HEK293 (cell line): ENCODE measurements around the gene TOMT.
A peak's percentile ranks its signal among the peaks of the same experiment; 100 is the strongest.

Experiments
- CTCF ChIA-PET: fragments of 350-600 bp; formaldehyde crosslinking; extraction: SDS; loops from one replicate; lab custom pipeline; 2021; ENCODE audit warnings: antibody characterized with exemption; lab: Yijun Ruan, JAX
- POLR2A ChIA-PET: fragments of 300-600 bp; formaldehyde crosslinking; extraction: SDS; loops from one replicate; lab custom pipeline; 2020; ENCODE audit warnings: antibody characterized with exemption, inconsistent platforms; lab: Yijun Ruan, JAX
- H3K27ac ChIP-seq: fragments of 200-500 bp; sonication (Bioruptor generic); 2 replicates; pipeline ENCODE4 v1.5.1; 2014; ENCODE audit warnings: low read depth, low read length, control low read depth, inconsistent platforms; ENCODE audit errors: extremely low read depth
- H3K36me3 ChIP-seq, 2 experiments: fragments of 200-500 bp in 1 of 2; sonication (Bioruptor generic) in 1 of 2; 1 replicate in 1 of 2; 2 replicates in 1 of 2; pipeline ENCODE4 v1.5.1; 2014 to 2017; ENCODE audit warnings: inconsistent platforms in 2 of 2, low read length in 2 of 2; ENCODE audit not compliant: control insufficient read depth in 2 of 2, insufficient read depth in 1 of 2
- H3K4me1 ChIP-seq: fragments of 200-500 bp; sonication (Bioruptor generic); 2 replicates; pipeline ENCODE4 v1.5.1; 2014; ENCODE audit warnings: mild to moderate bottlenecking, low read length, inconsistent platforms; ENCODE audit not compliant: control insufficient read depth, insufficient read depth
- H3K4me3 ChIP-seq: 2 replicates; pipeline ENCODE4 v1.5.1; 2011; ENCODE audit warnings: low read depth, mild to moderate bottlenecking, control low read depth, low read length, moderate library complexity
- H3K9me3 ChIP-seq: fragments of 200-500 bp; sonication (Bioruptor generic); 2 replicates; pipeline ENCODE4 v1.5.1; 2014; ENCODE audit warnings: low read depth, low read length, inconsistent platforms; ENCODE audit not compliant: control insufficient read depth, insufficient read depth
- HOXD13 ChIP-seq: sonication (generic); formaldehyde crosslinking; IDR thresholded peaks from 2 replicates; pipeline ENCODE4 v1.8.0; 2022; ENCODE audit warnings: missing genetic modification reagents, borderline replicate concordance
- IKZF3 ChIP-seq: fragments of 450-650 bp; IDR thresholded peaks from 2 replicates; pipeline ENCODE4 v1.5.0; 2018; ENCODE audit warnings: missing biosample characterization, mild to moderate bottlenecking, missing genetic modification characterization, moderate library complexity
- KLF9 ChIP-seq: fragments of 450-650 bp; formaldehyde crosslinking; IDR thresholded peaks from 2 replicates; pipeline ENCODE4 v1.5.1; 2016; ENCODE audit warnings: missing biosample characterization, missing genetic modification characterization, low read depth
- OSR2 ChIP-seq: fragments of 450-650 bp; formaldehyde crosslinking; IDR thresholded peaks from 2 replicates; pipeline ENCODE4 v1.5.1; 2016; ENCODE audit warnings: missing biosample characterization, missing genetic modification characterization
- SP7 ChIP-seq: fragments of 450-650 bp; formaldehyde crosslinking; IDR thresholded peaks from 2 replicates; pipeline ENCODE4 v1.5.1; 2016; ENCODE audit warnings: missing biosample characterization, missing genetic modification characterization
- YY1 ChIP-seq: fragments of 450-650 bp; formaldehyde crosslinking; IDR thresholded peaks from 2 replicates; pipeline ENCODE4 v1.5.1; 2018; ENCODE audit warnings: missing biosample characterization, missing genetic modification characterization
- ZBTB8A ChIP-seq: fragments of 450-650 bp; formaldehyde crosslinking; IDR thresholded peaks from 2 replicates; pipeline ENCODE4 v1.5.1; 2016; ENCODE audit warnings: missing biosample characterization, missing genetic modification characterization
- ZIC2 ChIP-seq: fragments of 450-650 bp; formaldehyde crosslinking; IDR thresholded peaks from 2 replicates; pipeline ENCODE4 v1.5.1; 2016; ENCODE audit warnings: missing biosample characterization, missing genetic modification characterization
- ZNF169 ChIP-seq: fragments of 450-650 bp; formaldehyde crosslinking; IDR thresholded peaks from 2 replicates; pipeline ENCODE4 v1.5.1; 2016; ENCODE audit warnings: missing biosample characterization, missing genetic modification characterization
- ZNF391 ChIP-seq: fragments of 450-650 bp; formaldehyde crosslinking; IDR thresholded peaks from 2 replicates; pipeline ENCODE4 v1.5.1; 2016; ENCODE audit warnings: low read depth, missing biosample characterization, missing genetic modification characterization, borderline replicate concordance
- ZNF433 ChIP-seq: fragments of 450-650 bp; formaldehyde crosslinking; IDR thresholded peaks from 2 replicates; pipeline ENCODE4 v1.5.1; 2016; ENCODE audit warnings: missing biosample characterization, missing genetic modification characterization, low read depth
- ZNF48 ChIP-seq: fragments of 450-650 bp; formaldehyde crosslinking; IDR thresholded peaks from 2 replicates; pipeline ENCODE4 v1.5.1; 2016; ENCODE audit warnings: missing biosample characterization, missing genetic modification characterization
- ZNF514 ChIP-seq: fragments of 450-650 bp; formaldehyde crosslinking; IDR thresholded peaks from 2 replicates; pipeline ENCODE4 v1.5.1; 2016; ENCODE audit warnings: missing biosample characterization, missing genetic modification characterization
- ZNF664 ChIP-seq: fragments of 450-650 bp; formaldehyde crosslinking; IDR thresholded peaks from 2 replicates; pipeline ENCODE4 v1.5.1; 2016; ENCODE audit warnings: missing biosample characterization, missing genetic modification characterization
- TF ChIP-seq, protein P1 (sequence below): fragments of 450-650 bp; formaldehyde crosslinking; IDR thresholded peaks from 2 replicates; pipeline ENCODE4 v1.5.1; 2017; ENCODE audit warnings: missing biosample characterization, mild to moderate bottlenecking, missing genetic modification characterization, moderate library complexity
- TF ChIP-seq, protein P2 (sequence below): fragments of 450-650 bp; formaldehyde crosslinking; IDR thresholded peaks from 2 replicates; pipeline ENCODE4 v1.5.1; 2016; ENCODE audit warnings: missing biosample characterization, missing genetic modification characterization
- TF ChIP-seq, protein P3 (sequence below): fragments of 450-650 bp; formaldehyde crosslinking; IDR thresholded peaks from 2 replicates; pipeline ENCODE4; 2016; ENCODE audit warnings: missing biosample characterization, missing genetic modification characterization
- TF ChIP-seq, protein P4 (sequence below): IDR thresholded peaks from 2 replicates; pipeline ENCODE4 v1.6.1; 2011; ENCODE audit warnings: mild to moderate bottlenecking, low read depth, low read length, borderline replicate concordance

Gene TOMT

DNA sequence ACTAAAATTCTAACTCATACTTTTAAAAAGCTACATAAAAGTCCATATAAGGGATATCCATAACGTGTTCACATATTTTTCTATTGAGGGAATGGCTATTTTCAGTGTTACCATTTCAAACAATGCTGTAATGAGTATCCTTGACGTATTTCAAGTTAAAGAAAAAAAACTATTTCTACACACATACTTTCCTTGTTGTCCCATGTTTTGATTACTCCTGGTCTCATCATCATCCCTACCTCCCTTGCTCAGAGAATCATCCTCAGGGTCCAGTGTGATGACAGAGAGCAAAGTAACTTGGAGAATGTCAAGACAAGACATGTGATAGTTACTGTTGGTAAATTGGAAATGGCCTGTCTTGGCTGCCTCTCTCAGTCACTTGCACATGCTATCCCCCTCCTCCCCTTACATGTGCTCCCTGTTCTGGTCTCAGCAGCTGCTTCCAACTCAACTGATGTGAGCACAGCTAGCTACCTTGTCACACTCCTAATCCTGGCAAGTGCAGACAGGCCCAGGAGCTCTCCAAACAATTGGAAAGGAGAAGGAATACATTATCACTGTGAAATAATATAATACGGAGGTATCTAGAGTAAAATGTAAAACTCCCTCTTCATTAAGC lies 47.2 kb upstream of the TOMT start (continued):
- TF ChIP-seq, protein P1, sequence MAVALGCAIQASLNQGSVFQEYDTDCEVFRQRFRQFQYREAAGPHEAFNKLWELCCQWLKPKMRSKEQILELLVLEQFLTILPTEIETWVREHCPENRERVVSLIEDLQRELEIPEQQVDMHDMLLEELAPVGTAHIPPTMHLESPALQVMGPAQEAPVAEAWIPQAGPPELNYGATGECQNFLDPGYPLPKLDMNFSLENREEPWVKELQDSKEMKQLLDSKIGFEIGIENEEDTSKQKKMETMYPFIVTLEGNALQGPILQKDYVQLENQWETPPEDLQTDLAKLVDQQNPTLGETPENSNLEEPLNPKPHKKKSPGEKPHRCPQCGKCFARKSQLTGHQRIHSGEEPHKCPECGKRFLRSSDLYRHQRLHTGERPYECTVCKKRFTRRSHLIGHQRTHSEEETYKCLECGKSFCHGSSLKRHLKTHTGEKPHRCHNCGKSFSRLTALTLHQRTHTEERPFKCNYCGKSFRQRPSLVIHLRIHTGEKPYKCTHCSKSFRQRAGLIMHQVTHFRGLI = no peak
- TF ChIP-seq YY1 = no peak
- TF ChIP-seq, protein P2, sequence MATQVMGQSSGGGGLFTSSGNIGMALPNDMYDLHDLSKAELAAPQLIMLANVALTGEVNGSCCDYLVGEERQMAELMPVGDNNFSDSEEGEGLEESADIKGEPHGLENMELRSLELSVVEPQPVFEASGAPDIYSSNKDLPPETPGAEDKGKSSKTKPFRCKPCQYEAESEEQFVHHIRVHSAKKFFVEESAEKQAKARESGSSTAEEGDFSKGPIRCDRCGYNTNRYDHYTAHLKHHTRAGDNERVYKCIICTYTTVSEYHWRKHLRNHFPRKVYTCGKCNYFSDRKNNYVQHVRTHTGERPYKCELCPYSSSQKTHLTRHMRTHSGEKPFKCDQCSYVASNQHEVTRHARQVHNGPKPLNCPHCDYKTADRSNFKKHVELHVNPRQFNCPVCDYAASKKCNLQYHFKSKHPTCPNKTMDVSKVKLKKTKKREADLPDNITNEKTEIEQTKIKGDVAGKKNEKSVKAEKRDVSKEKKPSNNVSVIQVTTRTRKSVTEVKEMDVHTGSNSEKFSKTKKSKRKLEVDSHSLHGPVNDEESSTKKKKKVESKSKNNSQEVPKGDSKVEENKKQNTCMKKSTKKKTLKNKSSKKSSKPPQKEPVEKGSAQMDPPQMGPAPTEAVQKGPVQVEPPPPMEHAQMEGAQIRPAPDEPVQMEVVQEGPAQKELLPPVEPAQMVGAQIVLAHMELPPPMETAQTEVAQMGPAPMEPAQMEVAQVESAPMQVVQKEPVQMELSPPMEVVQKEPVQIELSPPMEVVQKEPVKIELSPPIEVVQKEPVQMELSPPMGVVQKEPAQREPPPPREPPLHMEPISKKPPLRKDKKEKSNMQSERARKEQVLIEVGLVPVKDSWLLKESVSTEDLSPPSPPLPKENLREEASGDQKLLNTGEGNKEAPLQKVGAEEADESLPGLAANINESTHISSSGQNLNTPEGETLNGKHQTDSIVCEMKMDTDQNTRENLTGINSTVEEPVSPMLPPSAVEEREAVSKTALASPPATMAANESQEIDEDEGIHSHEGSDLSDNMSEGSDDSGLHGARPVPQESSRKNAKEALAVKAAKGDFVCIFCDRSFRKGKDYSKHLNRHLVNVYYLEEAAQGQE (tag by site-specific recombination) = 0 out of 2 replicates have a peak, but pooled peaks have one; percentile 32
- TF ChIP-seq ZNF664 (tag by site-specific recombination) = 0 out of 2 replicates have a peak, but pooled peaks have one; percentile 0
- peak; percentile 38 for TF ChIP-seq OSR2 (tag by site-specific recombination)

DNA sequence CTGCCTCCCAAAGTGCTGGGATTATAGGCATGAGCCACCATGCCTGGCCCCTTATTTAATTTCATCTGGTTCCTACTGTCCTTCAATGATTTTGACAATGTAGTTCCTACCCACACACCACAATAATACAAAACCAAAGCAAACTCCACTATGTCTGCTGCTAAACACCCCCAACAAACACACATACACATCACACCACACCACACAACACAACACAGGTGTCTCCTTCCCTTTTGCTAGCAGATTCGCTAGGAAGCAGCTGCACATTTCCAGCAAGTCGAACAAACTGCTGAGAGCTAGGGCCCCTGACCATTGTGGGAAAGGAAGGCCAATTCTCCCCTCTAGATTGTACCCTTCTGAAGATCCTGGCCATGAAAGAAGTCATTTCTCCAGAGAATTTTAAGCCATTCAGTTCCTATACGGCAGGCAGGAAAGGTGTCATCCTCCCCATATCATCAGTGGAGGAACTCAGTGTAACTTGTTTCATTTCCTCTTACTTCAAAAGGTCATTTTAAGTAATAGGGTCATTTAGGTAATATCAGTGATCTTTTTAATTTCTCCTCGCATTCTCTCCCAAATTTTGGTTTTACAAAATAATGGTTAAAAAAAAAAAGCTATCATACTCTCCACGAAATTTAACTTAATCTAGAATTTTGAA lies 43.9 kb upstream of the TOMT start:
- Histone ChIP-seq H3K4me1 (no peaks in the 10 kb centered on the region), H3K4me3 (no peak overlapping the region), H3K9me3 (no peaks in the 10 kb centered on the region)
- CTCF ChIA-PET = interaction anchor here (0.6 to 1.5 kb wide), 5 partner anchors 10 to 1233 kb away, joined by 3 to 5 read pairs (median 3); no protein-coding TSS in a partner anchor
- no peak for TF ChIP-seq ZNF433 (tag by site-specific recombination)
- no peak for TF ChIP-seq IKZF3 (tag by site-specific recombination)
- TF ChIP-seq ZNF391 (tag by site-specific recombination) = no peak
- TF ChIP-seq HOXD13 = no peak
- TF ChIP-seq, protein P3, sequence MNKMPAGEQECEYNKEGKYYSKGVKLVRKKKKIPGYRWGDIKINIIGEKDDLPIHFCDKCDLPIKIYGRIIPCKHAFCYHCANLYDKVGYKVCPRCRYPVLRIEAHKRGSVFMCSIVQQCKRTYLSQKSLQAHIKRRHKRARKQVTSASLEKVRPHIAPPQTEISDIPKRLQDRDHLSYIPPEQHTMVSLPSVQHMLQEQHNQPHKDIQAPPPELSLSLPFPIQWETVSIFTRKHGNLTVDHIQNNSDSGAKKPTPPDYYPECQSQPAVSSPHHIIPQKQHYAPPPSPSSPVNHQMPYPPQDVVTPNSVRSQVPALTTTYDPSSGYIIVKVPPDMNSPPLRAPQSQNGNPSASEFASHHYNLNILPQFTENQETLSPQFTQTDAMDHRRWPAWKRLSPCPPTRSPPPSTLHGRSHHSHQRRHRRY (tag by site-specific recombination) = no peak
- no peak for TF ChIP-seq ZNF514
- no peak for TF ChIP-seq ZIC2 (tag by site-specific recombination)
- no peak for TF ChIP-seq KLF9 (tag by site-specific recombination)
- TF ChIP-seq ZBTB8A (tag by site-specific recombination) = no peak
- no peak for TF ChIP-seq ZNF48 (tag by site-specific recombination)
- no peak for TF ChIP-seq ZNF169
- TF ChIP-seq, all 188 proteins: peak for 0
- POLR2A ChIA-PET = no interaction called here
- H3K36me3 ChIP-seq = peaks cover 6 to 30% of the 10 kb centered on the region in 2 experiments; a peak in 2 of 3 replicates
- no peak overlapping the region for H3K27ac ChIP-seq

DNA sequence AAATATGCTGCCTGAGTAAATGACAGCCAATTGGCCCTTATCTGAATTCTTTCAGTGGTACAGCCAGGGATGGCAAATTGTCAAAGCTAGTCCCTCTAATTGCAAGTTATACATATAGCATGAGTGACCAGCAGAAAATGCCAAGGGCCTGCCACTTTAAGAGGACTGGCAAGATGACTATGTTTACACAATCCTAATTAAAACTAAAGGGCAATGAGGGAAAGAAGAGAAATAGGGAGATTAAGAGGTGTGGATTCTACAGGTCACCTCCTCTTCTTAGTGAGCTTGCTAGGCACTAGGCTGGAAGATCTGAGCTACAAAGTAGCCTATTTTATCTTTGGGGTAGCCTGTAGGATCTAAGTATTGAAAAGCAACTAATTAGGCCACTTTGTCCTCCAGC lies 38.9 kb upstream of the TOMT start:
- POLR2A ChIA-PET = no interaction called here

More for the DNA sequence above, 38.9 kb upstream of the TOMT start:
- Histone ChIP-seq H3K9me3 (no peaks in the 10 kb centered on the region), H3K27ac (no peak overlapping the region), H3K4me1 (peaks cover 2% of the 10 kb centered on the region; the same call in 1 of the 2 replicates), H3K4me3 (no peak overlapping the region), H3K36me3 (peaks cover 6 to 45% of the 10 kb centered on the region in 2 experiments; a peak in 2 of 3 replicates)
- peak; percentile 38; the same call in 1 of the 2 replicates for TF ChIP-seq SP7 (tag by site-specific recombination)
- TF ChIP-seq, protein P4, sequence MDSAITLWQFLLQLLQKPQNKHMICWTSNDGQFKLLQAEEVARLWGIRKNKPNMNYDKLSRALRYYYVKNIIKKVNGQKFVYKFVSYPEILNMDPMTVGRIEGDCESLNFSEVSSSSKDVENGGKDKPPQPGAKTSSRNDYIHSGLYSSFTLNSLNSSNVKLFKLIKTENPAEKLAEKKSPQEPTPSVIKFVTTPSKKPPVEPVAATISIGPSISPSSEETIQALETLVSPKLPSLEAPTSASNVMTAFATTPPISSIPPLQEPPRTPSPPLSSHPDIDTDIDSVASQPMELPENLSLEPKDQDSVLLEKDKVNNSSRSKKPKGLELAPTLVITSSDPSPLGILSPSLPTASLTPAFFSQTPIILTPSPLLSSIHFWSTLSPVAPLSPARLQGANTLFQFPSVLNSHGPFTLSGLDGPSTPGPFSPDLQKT = no peak
- CTCF ChIA-PET = interaction anchor here (1.2 to 3.5 kb wide), 2 partner anchors 42 to 77 kb away, joined by 3 to 17 read pairs; no protein-coding TSS in a partner anchor
